NCI-H187 (cell line): Measurements from ENCODE around the gene THYN1.
"Not testable (repeated sequence)": the region's sequence is repeated elsewhere in the genome, so short reads cannot be mapped to it uniquely, and the experiment has no call there.

Source experiments
- DNase-seq, 2 experiments: peaks; one replicate each; lab custom pipeline; 2025; lab: John Stamatoyannopoulos, UW

THYN1 gene

DNA sequence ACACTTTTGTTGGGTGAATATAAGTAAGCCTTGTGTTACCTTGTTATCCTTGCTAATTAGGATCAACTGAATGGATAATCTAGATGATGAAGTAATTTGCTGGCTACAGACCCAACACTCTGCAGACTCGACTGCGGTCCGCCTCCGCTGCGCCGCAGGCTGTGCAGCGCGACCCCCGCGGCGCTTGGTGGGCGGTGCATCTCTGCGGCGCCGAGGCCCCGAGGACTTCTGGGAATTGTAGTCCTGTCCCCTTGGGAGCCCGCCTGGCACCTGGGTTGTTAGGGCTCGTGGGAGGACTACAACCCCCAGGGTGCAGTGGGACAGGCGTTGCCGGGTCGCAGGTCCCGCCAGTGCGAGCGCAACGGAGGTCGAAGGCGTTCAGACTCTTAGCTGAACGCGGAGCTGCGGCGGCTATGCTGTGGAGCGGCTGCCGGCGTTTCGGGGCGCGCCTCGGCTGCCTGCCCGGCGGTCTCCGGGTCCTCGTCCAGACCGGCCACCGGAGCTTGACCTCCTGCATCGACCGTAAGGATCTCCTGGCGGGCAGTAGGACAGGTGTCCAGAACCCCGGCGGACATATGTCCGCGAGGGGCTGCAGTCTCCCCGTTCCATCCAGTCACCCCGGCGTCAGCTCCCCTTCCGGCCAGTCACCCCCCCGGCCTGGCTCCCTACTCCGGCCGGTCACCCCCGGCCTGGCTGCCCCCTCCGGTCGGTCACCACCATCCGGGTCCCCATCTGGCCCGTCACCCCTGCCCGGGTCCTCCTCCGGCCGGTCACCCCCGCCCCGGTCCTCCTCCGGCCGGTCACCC is at the start of gene THYN1, which contains the start of gene ACAD8:
TSS of gene THYN1 (minus strand) at position 165 of the 806 bp plus-strand sequence. CDS start 470 bp downstream, outside the sequence.
TSS of gene ACAD8 (plus strand) at position 381 of the 806 bp plus-strand sequence. CDS start at position 414, 33 bp downstream.
- DNase-seq = peak; percentile 90 to 93

DNA sequence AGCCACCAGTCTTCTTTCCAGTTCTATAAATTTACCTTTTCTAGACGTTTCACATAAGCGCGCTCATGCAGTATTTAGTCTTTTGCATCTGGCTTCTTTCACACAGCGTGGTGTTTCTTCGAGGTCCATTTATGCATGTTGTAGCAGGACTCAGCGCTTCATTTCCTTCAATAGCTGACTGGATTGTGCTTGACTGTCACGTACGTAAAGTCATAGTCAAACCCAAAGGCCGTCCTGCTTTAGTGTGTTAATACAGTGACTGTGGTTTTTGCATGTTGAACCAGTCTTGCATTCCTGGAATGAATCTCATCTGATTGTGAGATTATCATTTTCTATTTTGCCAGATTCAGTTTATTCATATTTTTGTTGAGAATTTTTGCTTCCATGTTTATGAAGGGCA is 41.5 kb upstream of the THYN1 start:
- no peak for DNase-seq

DNA sequence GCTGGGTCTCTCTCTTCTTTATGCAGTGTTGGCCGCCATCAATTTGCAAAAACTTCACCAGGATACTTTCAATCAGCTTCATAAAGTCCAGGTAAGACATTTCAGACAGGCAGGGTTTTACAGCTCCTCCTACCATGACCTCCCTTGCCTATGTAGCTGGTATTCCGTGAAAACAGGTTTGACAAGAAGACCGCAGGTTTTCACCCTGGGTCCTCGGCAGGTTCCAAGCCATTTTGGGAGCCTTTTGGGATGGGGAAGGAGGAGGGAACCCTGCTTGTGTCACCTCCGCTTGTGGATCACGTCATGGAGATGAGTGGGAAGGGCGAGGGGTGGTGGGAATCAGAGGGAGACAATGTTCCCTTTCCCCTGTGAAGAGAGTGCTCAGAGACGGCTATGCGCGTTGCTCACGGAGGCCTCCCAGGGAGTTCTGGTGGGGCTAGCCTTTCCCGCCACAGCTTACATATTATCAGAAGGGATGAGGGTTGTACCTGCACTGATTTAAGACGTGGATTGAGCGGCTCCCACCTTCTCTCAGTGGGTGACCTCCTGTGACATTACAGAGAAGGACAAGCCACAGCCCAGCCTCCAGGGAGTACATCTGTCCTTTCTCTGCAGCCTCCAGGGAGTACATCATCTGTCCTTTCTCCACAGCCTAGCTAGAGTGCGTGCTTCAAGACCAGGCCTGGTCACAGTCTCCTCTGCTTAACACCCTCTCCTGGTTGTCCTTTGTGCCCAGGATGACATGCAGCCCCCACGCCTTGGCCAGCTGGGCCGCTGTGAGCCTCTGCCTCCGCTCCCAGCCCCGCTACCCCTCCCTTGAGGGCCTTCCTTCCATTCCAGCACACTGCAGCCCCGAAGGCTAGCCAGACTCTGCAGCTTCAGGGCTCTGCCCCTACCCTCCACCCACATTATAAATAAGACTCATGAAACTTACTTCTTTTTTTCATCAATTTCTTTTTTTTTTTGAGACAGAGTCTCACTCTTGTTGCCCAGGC is 40.3 kb upstream of the THYN1 start:
- DNase-seq = no peak

DNA sequence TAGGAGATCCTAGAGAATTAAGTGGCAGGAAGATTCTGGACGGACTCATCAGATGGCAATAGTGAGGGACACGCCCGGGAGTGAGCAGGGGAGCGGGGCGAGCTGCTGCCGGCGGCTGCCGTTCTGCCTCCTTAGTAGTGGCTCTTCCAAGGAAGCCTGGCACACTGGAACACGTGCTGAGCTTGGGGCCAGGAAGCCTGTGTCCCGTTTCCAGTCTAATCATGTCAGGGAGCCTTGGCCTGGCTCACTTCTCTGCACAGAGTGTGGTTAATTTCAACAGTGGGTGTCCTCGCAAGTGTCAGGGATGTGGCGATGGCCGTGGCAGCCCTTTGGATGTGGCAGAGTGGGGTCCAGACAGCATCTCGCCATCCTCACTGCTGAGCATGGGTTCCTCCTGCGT is 39.5 kb upstream of the THYN1 start:
- DNase-seq = no peak

DNA sequence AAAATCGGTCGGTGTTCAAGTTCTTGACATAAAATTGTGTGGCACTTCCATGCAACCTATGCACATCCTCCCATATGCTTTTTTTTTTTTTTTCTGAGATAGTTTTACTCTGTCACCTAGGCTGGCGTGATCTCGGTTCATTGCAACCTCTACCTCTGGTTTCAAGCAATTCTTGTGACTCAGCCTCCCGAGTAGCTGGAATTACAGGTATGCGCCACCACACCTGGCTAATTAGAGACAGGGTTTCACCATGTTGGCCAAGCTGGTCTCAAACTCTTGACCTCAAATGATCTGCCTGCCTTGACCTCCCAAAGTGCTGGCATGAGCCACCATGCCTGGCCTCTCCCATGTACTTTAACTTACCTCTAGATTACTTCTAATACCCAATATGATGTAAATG is 38.0 kb upstream of the THYN1 start:
- no peak for DNase-seq

DNA sequence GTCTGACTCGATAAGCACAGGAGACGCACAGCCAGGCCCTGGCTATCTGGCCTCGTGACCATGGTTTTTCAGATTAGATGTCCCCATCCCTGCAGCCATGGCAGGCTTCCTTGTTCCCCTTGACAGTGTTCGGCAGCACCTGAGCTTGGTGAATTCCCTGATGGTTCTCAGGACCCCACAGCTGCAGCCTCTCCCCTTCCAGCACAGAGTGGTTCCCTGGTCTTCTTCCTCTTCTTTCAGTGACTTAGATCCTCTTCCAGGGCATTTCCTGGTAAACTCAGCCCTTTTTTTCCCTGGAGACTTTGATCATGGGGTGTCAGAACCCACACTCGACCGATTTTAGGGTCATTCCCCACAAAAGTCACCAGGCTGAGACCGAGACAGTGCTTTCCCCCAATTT is 37.5 kb upstream of the THYN1 start:
- no peak for DNase-seq

DNA sequence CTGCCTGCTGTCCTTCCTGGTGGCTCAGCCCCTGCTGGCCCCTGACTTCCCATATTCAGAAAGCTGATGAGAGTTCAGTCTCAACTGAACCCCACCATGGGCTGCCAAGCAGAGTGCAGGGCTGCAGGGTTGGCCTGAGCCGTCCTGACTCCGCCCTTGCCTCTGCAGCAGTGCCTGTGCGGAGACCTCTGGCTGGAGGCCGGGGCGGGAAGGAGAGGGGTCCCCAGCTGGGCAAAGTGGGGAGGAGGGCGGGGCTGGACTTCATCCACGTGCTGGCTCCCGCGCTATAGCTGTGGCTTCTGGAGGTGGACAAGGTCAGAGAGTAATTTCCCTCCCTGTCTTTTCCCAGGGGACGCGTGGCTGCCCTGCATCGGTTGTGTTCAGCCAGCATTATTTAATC is 36.6 kb upstream of the THYN1 start:
- DNase-seq = no peak

DNA sequence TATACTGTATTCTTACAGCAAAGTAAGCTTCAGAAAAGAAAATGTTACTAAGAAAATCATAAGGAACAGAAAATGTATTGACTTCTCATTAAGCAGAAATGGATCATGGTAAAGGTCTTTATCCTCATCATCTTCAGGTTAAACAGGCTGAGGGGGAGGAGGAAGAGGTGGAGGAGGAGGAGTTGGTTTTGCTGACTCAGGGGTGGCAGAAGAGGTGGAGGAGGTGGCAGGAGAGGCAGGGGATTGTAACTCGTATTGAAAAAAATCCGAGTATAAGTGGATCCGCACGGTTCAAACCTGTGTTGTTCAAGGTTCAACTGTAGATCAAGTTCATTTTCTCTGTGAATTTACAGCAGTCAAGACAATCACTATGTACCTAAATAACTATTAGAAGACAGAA is 36.0 kb upstream of the THYN1 start:
- DNase-seq = no peak

DNA sequence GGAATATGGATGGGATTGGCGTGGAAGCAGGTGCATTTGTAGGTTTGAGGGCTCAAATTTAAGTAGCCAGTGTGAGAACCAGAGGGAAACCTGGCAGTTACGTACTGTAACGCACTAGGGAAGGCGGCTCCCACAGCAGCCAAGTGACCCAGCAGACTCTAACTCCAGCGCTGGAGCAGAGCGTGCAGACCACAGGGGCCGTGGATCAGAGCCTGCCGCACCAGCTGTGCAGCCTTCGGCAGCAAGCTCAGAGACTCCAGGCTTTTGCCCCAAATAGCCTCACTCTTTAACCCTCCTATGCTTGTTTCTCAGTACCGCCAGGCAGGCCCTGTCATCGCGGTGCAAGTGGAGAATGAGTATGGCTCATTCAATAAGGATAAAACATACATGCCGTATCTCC is 35.3 kb upstream of the THYN1 start:
- DNase-seq = no peak

DNA sequence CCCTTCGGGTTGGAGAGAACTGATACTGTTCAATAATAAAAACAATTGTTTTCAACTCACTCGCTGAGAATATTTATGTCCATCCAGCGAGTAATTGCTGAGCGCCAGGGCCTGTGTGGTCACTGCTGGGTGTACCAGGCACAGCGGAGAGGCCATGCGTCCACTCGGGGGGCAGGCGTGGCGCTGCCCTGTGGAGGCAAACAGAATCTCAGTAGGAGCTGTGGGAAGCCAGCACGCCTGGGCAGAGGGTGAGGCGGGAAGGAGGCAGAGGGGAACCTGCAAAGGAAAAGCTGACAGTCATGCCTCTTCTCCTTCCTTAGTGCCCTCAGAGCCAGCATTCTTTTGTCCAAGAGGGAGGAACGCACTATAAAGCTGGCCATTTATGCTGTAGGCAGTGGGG is 34.4 kb upstream of the THYN1 start:
- DNase-seq = no peak

DNA sequence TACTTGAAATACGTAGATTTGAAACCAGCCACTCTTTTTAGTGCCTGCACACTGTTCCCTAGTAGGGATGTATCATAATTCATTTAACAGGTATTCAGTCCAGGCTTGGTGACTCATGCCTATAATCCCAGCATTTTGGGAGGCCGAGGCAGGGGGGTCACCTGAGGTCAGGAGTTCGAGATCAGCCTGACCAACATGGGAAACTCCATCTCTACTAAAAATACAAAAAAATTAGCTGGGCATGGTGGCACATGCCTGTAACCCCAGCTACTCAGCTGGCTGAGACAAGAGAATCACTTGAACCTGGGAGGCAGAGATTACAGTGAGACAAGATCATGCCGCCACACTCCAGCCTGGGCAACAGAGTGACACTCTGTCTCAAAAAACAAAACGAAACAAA is 31.2 kb upstream of the THYN1 start:
- not testable (repeated sequence) for DNase-seq

DNA sequence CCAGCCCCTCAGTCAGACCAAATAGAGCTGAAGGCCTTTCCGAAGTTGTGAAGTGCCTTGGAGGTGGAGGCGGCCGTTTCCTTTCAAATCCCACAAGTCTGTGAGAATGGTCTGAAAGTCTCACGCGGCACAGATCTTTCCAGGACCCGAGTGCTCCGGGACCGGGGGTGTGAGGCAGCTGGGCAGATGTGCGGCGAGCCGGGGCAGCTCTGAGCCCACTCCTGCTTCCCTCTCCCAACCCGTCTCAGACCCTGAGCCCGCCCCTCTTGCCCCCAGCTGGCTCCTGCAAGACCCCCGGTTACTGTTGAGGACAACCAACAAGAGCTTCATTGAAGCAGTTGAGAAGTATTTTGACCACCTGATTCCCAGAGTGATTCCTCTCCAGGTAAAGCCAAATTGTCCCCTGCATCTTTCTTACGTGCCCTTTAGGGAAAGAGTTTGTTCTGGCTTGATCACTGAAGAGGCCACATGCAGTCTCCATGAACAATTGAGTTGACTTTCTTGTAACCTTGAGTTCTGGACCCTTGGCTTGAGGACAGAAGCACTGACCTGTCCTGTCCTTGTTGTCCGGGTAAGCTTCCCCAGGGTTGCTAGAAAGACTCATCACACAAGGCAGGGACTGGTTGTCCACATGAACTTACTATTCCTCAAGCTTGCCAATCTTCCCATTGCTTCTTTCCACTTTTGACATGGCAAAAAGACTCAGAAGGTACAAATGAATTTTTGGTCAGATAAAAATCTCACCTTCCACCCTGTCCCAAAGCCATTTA is 30.5 kb upstream of the THYN1 start:
- no peak for DNase-seq

DNA sequence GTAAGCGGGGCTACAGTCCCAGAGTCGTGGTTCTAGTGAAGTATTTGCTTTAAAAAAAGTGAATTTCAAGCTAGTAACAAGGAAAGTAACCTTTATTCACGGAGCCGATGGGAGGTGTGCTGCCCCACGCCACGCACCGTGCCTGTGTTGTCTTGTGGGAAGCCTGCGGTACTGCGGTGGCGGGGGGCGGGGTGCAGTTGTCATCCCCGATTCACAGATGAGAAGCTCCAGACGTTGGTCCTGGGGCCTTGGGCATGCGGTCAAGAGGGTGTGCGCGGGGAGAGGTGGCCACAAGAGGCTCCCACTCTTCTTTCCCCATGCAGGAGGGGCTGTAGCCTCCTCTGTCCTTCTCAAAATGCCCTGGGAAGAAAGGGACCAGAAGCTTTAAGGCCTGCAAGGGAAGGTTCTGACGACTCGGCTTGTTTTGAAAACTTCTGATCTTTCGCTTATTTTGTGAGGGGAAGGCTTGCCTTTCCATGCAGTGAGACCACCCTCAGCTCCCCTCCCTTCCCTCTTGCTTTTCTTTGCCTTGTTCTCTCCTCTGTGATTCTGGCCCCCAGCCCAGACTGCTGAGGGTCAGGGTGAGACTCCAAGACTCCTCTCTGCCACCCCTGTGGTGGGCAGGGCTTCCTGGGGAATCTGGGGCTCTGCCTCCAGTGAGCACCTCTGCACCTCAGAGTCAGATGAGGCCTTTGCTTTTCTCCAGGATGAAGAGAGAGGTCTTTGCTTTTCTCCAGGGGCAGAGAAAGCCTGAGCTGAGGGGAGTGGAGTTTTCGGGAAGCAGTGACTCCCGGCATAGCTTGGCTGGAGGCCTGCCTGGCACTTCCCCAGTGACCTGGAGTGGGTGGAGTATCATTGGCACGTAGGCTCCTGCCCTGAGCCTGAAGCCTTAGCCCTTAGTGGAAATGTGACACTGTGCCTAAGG is 29.2 kb upstream of the THYN1 start:
- no peak for DNase-seq

DNA sequence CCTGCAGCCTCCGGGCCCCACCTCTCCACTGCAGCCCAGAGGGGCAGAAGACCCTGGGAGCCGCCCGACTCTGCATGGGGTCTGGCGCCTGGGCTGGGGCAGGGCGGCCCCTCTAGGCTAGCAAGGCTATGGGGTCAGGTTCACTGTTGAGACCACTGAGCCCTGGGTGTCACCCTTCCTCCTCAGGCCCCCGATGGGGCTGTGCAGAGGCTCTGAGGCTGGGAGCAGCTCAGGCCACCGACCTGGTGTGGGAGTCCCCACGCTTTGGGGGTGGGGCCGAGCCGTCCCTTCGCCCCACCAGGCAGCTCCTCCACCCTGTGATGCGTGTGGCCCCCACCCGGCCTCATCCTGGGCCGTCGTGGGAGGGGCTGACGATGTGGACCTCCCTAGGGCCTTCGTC is 28.5 kb upstream of the THYN1 start:
- not testable (repeated sequence) for DNase-seq

DNA sequence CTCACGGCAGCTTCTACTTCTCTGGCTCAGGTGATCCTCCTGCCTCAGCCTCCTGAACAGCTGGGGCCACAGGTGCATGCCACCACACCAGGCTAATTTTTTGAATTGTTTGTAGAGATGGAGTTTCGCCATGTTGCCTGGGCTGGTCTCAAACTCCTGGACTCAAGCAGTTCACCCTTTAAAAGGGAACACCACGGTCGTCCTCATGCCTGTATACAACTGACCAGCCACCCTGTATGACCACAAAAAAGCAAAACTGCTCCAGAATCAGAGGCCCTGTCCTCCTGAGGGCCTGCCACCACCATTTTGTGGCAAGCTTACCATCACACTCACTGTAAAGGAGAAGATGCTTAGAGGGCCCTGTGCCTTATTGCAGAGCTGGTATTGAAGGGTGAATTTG is 25.2 kb upstream of the THYN1 start:
- no peak for DNase-seq

DNA sequence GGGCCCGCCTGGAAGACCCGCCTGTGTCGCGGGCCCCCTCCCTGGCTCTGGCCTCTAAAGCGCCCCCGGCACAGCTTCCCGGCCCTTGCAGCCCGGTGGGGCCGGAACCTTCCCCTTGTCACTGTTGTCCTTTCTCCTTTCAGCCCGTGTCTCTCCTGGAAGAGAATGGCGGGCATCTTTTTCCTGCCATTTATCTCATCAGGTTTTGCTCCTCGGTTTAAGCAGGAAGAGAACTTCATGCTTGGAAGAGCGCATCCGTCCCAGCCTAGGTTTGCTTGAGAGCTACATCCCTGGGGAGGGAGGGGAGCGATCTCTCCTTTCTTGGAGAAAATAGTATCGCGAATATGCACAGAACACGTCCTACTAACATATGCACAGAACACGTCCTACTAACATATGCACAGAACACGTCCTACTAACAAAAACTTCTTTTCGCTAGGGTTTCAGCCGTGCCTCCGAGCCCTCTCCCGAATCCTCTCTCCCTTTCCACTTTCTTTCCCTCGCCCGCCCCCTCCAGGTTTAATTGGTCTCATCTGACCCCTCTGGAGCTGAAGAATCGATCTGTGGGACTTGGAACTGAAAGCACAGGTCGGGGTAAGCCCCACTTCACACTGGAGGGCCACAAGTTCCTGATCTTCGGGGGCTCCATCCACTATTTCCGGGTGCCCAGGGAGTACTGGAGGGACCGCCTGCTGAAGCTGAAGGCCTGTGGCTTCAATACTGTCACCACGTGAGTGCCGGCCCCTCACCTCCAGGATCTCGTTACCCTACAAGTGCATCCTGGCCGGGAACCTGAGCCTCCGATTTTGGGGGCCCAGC is 24.2 kb upstream of the THYN1 start:
- no peak for DNase-seq

DNA sequence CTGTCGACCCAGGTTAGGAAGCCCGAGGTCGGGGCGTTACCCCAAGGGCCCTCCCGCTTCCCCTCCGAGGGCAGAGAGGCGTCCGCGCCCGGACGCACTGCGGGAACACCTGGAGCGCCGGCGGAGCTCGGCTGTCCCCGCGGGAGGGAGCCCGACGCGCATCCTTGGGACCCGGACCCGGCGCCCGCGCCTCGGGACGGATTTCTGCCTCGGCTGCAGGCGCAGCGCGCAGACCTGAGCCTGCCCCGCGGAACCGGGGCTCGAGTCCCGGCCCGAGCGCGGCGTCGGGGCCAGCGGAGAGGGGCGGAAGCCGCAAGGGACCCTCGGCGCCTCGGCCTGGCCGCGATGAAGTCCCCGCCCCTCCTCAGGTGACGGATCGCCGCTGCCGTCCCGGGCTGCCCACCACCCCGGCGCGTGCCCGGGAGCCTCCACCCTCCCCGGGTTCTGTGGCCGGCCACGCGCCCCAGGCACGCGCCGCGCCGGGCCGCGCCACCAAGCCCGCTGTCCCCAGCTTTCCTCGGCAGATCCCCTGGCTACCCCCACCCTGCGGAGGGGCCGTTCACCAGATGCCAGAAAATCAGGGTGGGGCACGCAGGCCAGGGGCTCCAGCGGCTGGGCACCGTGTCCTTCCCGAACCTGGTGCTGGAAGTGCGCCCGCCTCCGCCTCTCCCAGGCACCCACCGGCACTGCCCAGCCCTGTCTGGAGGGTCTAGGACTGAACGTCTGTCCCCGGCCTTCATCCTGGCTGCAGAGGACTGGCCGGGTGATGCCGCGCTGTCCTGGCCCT is 23.4 kb upstream of the THYN1 start:
- no peak for DNase-seq

DNA sequence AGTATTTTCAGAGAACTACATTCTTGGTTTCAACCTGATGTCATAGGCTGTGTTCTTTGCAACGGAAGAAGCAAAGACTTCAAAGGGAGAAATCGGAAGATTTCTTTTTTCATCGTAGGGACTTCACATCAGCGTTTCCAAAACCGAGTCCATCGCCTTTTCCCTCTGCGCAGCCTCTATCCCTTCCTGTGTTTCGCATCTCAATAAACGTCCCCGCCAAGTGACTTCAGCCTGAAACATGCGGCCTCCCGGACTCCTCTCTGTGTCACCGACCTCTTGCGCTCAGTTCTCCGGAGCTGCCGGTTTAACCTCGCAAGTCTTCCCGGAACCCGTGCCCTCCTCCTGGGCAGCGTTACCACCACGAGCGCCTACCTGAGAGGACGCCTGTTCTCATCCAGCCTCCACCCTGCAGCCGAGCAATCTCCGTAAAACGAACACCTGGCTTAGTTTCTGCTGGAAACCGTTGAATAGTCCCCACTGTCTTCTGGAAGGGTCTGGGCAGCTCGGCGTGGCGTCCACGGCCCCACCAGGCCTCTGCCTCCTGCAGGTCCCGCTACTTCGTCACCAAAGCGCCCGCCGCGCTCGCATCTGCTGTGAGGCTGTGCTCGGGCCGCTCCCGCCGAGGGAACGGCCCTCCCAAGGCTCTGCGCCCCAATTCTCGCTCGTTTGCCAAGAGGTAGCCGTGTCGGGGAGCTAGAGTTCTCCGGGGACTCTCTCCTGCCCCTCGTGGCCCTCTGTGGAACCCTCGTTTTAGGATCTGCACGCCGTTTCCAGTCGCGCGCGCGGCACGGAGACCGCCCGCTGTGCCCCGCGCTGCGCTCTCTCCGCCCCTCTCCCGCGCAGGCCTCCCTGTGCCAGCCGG is 22.6 kb upstream of the THYN1 start, which contains the start of gene GLB1L3:
TSS of gene GLB1L3 (plus strand) at position 846 of the 862 bp plus-strand sequence. CDS start 362 bp downstream, outside the sequence.
- DNase-seq = peak; percentile 28 to 33
